Frontal cortex (tissue), 4 donors: ENCODE measurements around the gene SMPX. TPM values are rescaled to one million over a fixed set of nuclear protein-coding genes. Genes with fewer than 3 reads are reported as not detected.
"Not testable (repeated sequence)": the region's sequence is repeated elsewhere in the genome, so short reads cannot be mapped to it uniquely, and the experiment has no call there.

Experiments used
- DNase-seq, 2 donors: peaks; one replicate each; pipeline ENCODE4 v3.0.0; 2012; ENCODE audit warnings: low spot score in 2 of 2
- FAIRE-seq: peaks from 2 replicates; lab custom pipeline; 2012; peaks lifted over from hg19 to GRCh38; lab: Jason Lieb, UNC
- total RNA-seq: library from RNA; depleted of rRNA; stranded (reverse); fragments of >200 nt; gene quantifications from one replicate; pipeline ENCODE4 v1.2.3, GENCODE V29; 2014
- donor health status: control.
- donor health status: control.
- donor health status: control.

Gene SMPX
- not detected for total RNA-seq

DNA sequence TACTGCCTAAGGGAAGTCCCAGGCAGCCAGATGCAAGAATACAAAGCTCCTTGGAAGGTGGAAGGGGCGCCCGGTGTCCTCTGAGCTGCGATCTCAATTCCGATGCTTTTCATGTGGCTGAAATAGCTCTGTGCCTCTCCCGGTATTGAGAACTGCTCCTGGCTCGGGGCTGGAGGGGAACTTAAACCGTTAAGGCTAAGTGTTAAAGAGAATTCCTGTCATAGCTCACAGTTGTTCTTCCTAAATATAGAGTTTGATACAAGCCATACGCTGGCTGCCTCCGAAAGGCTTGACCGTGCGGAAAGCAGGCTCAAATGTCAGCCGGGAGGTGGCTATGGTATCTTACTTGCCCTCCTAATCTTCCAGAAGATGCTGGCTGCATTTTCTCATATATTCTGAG, at the start of gene SMPX:
SMPX (minus strand) TSS at position 157 of the 400 bp plus-strand sequence. CDS start 3,826 bp downstream, outside the sequence.
- FAIRE-seq (no peak), DNase-seq (no peak)

DNA sequence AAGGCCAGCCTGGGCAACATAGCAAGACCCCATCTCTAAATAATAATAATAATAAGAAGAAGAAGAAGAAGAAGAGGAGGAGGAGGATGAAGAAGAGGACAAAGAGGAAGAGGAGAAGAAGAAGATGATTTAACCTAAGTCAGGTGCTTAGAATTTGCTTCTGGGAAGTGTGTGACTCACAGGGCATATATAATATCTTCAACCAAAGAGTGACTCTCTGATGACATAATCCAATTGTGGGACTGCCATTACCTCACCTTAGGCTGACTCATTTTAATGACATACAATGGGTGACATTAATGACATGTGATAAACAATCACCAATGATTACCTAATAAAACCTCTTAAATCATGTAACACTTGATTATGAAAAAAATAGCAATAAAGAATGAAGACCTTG, 48.8 kb upstream of the SMPX start:
- no peak for FAIRE-seq
- no peak for DNase-seq

DNA sequence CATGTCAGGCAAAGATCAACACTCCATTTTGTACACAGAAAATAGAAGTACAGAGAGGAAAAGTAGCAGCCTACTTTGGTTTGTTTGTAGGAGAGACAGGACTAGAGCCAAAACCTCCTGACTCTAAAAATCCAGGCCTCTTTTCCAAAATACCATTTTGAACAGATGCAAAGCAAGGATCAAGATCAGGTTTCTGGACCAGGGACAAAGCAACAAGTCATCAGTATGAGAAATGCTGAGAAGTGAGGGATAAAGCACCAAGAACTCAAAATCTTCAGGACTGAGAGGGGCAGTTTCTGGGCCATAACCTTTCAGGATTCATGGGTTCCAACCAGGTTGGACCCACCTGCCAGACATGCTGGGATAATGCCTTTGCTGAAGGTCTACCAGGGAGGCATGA, 44.9 kb upstream of the SMPX start:
- FAIRE-seq (no peak), DNase-seq (no peak)

DNA sequence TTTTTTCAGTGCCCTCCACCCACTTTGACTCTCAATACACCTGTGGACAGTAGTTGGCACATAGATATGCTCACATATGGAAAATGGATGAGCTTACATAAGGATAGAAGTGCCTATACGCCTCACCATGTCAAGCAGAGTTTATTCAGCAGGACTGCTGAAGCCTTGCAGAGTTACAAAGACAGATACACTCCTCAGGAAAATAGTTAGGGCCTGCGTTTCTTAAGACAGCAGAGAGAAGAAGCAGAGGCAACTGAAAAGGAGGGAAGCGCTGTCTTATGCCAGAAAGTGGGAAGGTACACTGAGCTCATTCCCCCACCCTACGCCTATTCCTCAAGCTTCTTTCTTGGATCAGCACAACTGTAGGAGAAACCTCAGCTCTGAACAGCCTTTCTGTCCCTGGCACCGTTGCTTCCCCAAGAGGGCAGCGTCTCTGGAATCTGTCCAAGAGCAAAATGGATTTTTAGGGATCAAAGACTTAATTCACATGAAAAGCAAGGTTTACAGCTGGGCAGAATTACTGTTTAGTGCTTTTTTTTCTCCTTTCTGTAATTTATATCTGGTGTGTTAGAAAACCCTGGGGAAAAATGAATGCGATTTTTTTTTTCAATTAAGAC, 44.2 kb upstream of the SMPX start:
- DNase-seq: no peak
- FAIRE-seq: no peak

DNA sequence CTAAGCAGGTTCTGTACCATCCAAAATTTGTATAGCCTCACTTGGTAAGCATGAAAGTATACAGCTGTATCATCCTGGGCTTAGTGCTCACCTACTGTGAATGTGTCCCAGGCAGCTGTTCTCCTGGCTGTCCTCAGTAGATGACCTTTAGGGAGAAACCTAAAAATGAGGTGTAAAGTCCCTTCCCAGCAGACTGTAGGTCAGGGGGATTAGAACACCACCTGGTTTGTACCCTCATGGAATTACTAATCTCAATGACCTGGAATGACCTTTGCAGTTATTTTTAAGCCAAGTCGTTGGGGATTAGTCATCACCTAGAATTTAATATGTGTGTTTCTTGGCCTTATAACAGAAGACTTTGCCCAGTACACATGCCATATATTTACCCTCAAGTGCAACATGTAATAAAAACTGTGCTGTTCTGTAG, 42.4 kb upstream of the SMPX start:
- no peak for FAIRE-seq
- DNase-seq: no peak

DNA sequence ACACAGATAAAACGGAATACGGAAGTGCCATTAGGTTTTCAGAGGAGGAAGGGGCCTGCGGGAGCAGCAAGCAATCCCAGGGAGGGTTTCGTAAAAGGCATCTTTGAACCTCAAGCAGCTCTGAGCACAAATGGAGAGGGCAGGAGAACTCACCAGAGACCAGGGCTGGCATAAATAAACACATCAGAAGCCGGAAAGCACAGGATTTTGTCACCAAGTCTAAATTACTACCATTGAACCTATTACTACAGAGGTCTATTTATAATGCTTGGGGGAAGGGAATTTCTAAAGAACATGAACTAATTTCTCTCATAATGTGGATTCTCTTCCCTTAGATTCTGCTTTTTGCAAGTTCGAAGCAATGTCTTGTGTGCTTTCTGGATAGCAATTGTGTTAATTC, 41.9 kb upstream of the SMPX start:
- DNase-seq (no peak), FAIRE-seq (no peak)

DNA sequence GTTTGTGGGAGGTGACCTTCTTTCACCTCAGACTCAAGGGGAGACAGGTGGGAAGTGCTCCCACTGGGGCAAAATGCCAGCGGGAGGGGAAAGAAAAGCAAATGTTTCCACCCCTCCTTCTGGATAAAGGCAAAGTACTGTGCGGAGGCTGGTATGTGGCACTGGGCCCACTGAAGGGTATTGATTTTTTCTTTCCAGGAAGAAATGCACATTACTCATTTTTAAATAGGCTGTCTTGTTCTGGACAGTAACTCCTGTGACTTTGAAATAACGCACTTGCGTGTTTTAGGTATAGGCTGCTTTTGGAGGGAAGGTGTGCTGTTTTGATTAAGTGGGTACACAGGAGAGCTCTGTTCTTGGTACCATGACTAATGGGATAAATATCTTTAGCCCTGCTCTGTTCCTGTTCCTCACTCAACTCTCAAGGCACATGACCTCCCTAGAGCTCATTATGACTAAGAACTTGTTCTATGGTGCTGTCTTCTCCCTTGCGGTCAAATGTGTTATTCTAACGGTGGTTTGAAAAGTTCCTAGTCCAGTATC, 40.8 kb upstream of the SMPX start:
- no peak for DNase-seq
- FAIRE-seq: no peak

DNA sequence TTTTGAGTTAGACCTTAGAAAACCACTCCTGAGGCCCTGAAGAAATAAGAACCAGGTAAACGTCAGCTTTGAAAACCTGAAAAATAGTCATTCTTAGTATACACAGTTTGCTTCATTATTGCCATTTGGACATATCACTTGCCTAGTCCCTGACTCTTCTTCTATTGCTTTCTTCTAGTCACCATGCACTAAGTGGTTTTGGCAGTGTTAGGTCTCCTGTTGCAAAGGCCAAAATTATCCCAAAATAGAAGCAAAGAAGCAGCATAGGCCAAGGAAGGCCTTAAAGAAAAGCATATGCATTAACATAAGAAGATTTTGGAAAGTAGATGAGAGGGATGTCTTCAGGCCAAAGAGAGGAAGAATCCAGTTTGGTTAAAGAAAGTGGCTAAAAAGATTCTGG, 24.1 kb upstream of the SMPX start:
- no peak for DNase-seq
- FAIRE-seq: no peak

DNA sequence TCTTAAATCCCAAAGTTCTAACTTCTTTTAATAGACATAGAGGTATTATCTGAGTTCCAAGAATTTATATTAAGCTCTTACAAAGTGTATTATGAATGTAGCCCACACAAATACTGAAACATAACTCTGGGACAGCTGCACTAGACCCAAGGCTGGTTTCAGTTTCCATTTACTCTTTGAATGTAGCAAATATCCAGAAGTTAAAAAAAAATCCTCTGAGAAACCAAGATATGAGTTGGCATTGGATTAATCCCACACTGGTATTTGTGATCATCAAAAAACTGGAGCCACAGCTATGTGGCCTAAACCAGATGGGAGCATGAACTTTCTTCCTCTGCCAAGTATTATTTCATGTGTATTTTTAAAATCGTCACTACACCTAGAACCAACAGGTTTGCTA, 23.6 kb upstream of the SMPX start:
- DNase-seq (no peak), FAIRE-seq (no peak)

DNA sequence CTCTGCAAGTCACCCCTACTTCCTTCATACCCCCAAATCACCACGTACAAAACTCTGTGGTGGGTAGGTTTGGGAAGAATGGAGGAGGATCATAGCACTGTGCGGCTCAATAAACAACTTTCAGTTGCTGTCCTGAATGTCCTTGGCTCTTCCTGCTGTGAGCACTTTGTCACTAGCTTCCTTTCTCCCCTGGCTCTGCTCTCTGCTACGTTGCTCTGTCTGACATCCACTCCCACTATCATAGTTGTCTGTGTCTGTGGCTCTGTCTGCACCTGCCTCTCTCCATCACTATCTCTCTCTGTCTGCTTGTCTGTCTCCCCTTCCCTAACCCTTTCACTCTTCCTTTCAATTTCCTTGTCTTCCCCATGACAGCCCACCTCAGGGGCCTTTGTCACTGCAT, 21.2 kb upstream of the SMPX start:
- DNase-seq (no peak), FAIRE-seq (no peak)

DNA sequence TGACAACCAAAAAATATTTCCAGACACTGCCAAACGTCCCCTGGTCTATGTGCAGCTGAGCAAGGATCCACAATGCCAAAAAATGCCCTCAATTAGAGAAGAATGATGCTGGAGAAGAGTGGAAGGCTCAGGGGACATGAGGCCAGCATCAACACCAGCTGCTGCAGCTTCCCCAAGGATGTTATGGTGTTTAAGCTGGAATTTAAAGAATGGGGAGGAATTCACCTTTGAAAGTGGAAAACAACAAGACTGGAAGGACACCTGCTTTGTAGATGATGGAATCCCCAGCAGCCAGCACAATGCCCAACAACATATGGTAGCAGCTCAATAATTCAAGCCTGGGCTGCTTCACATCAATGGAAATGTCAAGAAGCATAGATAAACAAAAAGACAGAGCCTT, 20.3 kb upstream of the SMPX start:
- DNase-seq: no peak
- FAIRE-seq: no peak

DNA sequence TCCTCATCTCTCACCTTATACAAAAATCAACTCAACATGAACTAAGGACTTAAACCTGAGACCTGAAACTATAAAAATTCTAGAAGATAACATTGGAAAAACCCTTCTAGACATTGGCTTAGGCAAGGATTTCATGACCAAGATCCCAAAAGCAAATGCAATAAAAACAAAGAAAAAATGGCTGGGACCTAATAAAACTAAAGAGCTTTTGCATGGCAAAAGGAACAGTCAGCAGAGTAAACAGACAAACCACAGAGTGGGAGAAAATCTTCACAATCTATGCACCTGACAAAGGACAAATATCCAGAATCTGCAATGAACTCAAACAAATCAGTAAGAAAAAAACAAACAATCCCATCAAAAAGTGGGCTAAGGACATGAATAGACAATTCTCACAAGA, 17.2 kb upstream of the SMPX start:
- not testable (repeated sequence) for DNase-seq, FAIRE-seq

DNA sequence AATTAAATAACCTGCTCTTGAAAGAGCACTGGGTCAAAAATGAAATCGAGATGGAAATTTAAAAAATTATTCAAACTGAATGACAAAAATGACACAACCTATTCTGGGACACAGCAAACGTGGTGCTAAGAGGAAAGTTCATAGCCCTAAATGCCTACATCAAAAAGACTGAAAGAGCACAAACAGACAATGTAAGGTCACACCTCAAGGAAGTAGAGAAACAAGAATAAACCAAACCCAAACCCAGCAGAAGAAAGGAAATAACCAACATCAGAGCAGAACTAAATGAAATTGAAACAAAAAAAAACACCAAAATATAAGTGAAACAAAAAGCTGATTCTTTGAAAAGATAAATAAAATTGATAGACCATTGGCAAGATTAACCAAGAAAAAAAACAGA, 15.1 kb upstream of the SMPX start:
- not testable (repeated sequence) for FAIRE-seq, DNase-seq

DNA sequence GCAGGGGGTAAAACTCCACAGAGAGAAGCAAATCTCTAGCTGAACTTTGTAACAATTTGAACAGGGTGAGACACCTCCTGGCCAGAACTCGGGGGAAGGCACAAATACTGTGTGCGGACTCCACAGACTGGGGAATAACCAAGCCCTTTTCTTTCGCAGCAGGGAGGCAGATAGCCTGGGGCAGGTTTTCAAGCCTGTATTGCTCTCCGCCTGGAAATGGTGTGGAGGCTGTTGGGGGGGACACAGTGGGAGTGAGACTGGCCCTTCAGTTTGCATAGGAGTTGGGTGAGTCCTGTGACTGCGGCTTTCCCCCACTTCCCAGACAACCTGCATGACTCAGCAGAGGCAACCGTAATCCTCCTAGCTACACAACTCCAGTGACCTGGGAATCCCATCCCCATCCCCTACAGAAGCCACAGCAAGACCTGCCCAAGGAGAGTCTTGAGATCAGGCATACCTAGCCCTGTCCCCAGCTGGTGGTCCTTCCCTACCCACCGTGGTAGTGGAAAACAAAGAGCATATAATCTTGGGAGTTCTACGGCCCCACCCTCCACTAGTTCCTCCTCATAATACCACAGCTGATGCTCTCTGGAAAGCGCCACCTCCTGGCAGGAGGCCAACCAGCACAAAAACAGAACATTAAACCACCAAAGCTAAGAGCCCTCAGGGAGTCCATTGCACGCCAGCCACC, 12.9 kb upstream of the SMPX start:
- no peak for DNase-seq
- no peak for FAIRE-seq

DNA sequence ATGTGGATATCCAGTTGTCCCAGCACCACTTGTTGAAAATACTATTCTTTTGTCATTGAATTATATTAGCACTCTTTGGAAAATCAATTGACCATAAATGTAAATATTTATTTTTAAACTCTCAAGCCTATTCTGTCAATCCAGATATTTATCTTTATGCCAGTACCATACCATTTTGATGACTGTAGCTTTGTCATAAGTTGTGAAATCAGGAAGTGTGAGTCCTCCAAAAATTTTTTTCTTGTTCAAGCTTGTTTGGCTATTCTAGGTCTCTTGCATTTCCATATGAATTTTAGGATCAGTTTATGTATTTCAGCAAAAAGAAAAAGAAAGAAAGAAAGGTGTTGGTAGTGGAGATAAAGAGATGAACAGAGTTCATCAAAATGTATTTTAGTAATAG, 8.2 kb upstream of the SMPX start:
- FAIRE-seq (no peak), DNase-seq (no peak)

DNA sequence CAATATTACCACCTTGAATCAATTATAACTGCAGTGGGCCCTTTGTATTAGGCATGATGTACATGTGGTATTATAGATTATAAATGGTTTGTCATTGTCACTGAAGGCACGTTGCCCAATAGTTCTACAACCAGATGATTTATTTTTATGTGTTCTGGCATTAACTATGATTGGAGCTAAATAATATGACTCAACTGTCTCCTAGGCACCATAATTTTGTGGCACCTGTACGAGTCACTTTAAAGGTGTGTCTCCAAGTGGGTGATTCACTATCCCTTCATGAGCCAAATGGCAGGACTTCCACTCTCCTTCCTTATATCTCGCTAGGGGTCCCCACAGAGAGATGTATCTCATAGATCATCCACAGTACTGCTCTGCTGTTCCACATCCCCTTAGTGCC, 6.1 kb upstream of the SMPX start:
- FAIRE-seq (no peak), DNase-seq (no peak)

DNA sequence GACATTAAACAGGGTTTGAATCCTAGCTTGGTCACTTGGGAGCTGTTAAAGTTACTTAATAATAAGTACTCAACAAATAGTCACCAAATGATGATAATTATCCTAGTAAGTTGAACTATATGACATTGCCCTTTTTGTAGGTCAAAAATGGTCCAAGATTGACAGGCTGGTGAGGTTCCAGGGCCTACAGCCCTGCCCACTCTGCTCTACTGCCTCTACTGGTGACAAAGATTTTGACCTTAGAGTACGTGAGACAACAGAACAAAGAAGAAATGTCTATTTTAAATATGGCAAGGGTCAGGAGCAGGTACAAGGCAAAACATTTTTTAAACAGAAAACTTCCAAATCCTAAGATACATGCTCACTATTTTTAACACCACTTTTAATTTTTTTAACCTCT, 572 bp upstream of the SMPX start:
- no peak for FAIRE-seq
- DNase-seq: no peak

DNA sequence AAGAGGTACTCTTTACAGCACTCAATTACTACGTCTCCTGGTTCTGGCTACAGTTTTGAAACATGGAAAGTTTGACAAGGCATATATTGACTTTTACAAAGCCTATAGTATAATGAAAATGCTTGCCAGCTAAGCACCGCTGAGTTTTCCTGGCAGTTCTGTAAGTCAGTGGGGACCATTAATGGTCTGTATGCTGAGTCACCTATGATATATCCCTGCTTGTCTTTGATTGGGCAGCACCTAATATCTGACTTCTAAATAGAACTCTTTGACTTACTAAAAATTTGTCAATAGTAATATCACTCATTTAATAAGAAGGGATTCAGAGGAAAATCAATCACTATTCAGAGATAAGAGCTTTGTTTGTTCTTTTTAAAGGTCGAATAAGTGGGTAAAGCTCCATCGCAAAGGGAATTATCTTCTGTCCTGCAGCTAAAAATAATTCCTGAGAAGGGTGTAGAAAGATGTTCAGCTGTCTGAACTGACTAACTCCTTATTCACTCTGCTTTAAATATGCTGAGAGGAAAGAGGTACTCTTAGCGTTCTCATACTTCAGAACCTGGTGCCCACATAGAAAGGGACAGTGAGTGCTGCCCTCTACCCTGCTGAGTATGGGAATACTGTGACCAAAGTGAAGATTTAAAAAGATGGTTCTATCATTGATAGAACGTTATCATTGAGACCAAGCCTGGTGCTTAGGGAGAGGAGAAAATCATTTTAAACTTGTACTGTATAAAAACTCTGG, 959 bp downstream of the SMPX start:
- no peak for FAIRE-seq
- no peak for DNase-seq

DNA sequence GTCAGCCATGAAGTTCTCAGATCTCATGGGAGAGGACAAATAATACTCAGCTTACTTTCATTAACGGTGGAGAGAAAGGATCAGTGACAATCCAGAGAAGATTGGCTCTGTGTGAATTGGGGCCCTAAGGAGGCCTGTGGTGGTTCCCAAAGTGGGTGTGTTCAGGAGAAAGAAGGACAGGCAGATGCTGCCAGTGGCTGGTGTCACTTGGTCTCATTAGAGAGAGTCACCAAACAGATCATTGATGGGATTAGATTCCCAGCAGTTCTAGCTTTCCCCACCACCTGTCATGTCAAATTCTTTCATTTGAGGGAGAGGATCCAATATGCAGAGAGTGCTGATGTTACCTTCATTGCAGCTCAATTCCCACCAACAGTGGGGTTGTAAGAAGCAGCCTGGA, 8.0 kb downstream of the SMPX start:
- FAIRE-seq: no peak
- DNase-seq: no peak

DNA sequence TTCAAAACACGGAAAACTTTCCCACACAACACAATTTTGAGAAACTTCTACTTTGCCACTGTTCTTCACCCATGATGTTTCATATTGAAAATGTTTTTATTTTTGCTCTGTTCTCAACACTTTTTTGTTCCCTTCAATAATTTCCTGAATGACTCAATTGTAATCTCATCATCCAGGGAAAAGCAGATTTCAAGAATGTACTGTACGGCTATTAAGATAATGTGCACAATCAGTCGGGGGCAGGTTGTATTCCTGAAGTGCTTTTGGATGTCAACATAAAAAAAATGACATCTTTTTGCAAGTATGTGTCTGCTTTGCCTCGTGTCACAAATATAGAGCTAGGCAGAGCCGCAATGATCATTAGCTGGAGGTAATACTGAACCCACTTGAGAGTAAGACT, 9.7 kb downstream of the SMPX start:
- DNase-seq (no peak), FAIRE-seq (no peak)

DNA sequence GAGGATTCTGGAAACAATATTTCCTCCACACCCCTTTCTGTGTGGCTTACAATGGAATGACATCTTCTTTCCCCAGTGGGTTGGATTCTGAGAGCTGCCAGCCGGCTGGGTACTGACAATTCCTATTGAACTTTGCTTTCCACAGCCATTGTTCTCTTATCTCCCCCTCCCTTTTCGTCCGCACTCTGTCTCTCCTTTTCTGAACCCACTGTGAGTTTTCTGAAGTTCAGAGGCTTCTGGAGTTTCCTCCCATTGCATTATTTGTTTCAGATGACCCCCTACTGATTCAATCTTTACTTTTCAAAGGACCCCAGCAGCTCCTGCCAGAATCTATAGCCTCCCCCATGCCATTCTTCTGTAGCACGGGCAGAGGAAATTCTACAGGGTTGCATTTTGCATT, 10.4 kb downstream of the SMPX start:
- peak; percentile 6 for FAIRE-seq
- no peak for DNase-seq
